Measurements from ENCODE around the gene CISD1. TPM values are rescaled to one million over a fixed set of nuclear protein-coding genes. Genes with fewer than 3 reads are reported as not detected.
A peak's percentile ranks its signal among the peaks of the same experiment; 100 is the strongest.
"Not testable (repeated sequence)": the region's sequence is repeated elsewhere in the genome, so short reads cannot be mapped to it uniquely, and the experiment has no call there.

Gene CISD1
- polyA plus RNA-seq, 4 donors: 69.2 to 167 (median 113) TPM

GRCh38 chr10:58239561-58240169 is 29.3 kb upstream of the CISD1 start:
- Histone ChIP-seq H3K4me1 (ENCODE audit: control insufficient read depth in 3 of 3, insufficient read depth in 2 of 3, low read depth in 1 of 3, low read length in 2 of 3) (no peaks in the 10 kb centered on the region), H3K4me3 (ENCODE audit: low read depth in 1 of 3, low read length in 3 of 3) (no peak overlapping the region), H3K27me3 (ENCODE audit: control insufficient read depth in 3 of 3, insufficient read depth in 3 of 3, low read length in 3 of 3) (no peaks in the 10 kb centered on the region), H3K27ac (ENCODE audit: low read depth in 1 of 3, low read length in 2 of 3) (no peak overlapping the region), H3K9me3 (ENCODE audit: control insufficient read depth in 2 of 2, insufficient read depth in 1 of 2, low read depth in 1 of 2, low read length in 1 of 2) (peaks cover 0 to 18% of the 10 kb centered on the region in 2 donors), H3K36me3 (ENCODE audit: control insufficient read depth in 3 of 3, insufficient read depth in 2 of 3, low read depth in 1 of 3, low read length in 3 of 3) (peaks cover 7 to 14% (median 7%) of the 10 kb centered on the region in 3 donors)
- 77 to 88% (median 85%) methylated on average over 5 of the region's 5 CpGs for WGBS, 3 donors
- no peak for FAIRE-seq
- no peak for DNase-seq

- Histone ChIP-seq H3K4me3 (ENCODE audit: low read depth in 1 of 3, low read length in 3 of 3) (no peak overlapping the region), H3K27ac (ENCODE audit: low read depth in 1 of 3, low read length in 2 of 3) (no peak overlapping the region), H3K9me3 (ENCODE audit: control insufficient read depth in 2 of 2, insufficient read depth in 1 of 2, low read depth in 1 of 2, low read length in 1 of 2) (peaks cover 0 to 21% of the 10 kb centered on the region in 2 donors), H3K27me3 (ENCODE audit: control insufficient read depth in 3 of 3, insufficient read depth in 3 of 3, low read length in 3 of 3) (no peaks in the 10 kb centered on the region), H3K4me1 (ENCODE audit: control insufficient read depth in 3 of 3, insufficient read depth in 2 of 3, low read depth in 1 of 3, low read length in 2 of 3) (no peaks in the 10 kb centered on the region), H3K36me3 (ENCODE audit: control insufficient read depth in 3 of 3, insufficient read depth in 2 of 3, low read depth in 1 of 3, low read length in 3 of 3) (peaks cover 4 to 12% (median 7%) of the 10 kb centered on the region in 3 donors)
- DNase-seq (no peak), FAIRE-seq (no peak)
- whole genome bisulfite sequencing, 3 donors: 83 to 89% (median 84%) methylated on average over 4 of the region's 4 CpGs
Measured at GRCh38 chr10:58240531-58240930, 28.4 kb upstream of the CISD1 start.

- 86 to 94% (median 90%) methylated on average over 3 of the region's 3 CpGs for WGBS, 3 donors
- Histone ChIP-seq H3K27me3 (ENCODE audit: control insufficient read depth in 3 of 3, insufficient read depth in 3 of 3, low read length in 3 of 3) (no peaks in the 10 kb centered on the region), H3K4me3 (ENCODE audit: low read depth in 1 of 3, low read length in 3 of 3) (no peak overlapping the region), H3K36me3 (ENCODE audit: control insufficient read depth in 3 of 3, insufficient read depth in 2 of 3, low read depth in 1 of 3, low read length in 3 of 3) (peaks cover 4 to 9% (median 7%) of the 10 kb centered on the region in 3 donors), H3K27ac (ENCODE audit: low read depth in 1 of 3, low read length in 2 of 3) (no peak overlapping the region), H3K4me1 (ENCODE audit: control insufficient read depth in 3 of 3, insufficient read depth in 2 of 3, low read depth in 1 of 3, low read length in 2 of 3) (no peaks in the 10 kb centered on the region), H3K9me3 (ENCODE audit: control insufficient read depth in 2 of 2, insufficient read depth in 1 of 2, low read depth in 1 of 2, low read length in 1 of 2) (peaks cover 0 to 20% of the 10 kb centered on the region in 2 donors)
- DNase-seq (no peak), FAIRE-seq (no peak)
Measured at GRCh38 chr10:58241346-58241745, 27.6 kb upstream of the CISD1 start.

GRCh38 chr10:58243269-58243668 is 25.7 kb upstream of the CISD1 start:
- Histone ChIP-seq H3K27me3 (ENCODE audit: control insufficient read depth in 3 of 3, insufficient read depth in 3 of 3, low read length in 3 of 3) (no peaks in the 10 kb centered on the region), H3K27ac (ENCODE audit: low read depth in 1 of 3, low read length in 2 of 3) (no peak overlapping the region), H3K4me1 (ENCODE audit: control insufficient read depth in 3 of 3, insufficient read depth in 2 of 3, low read depth in 1 of 3, low read length in 2 of 3) (no peaks in the 10 kb centered on the region), H3K36me3 (ENCODE audit: control insufficient read depth in 3 of 3, insufficient read depth in 2 of 3, low read depth in 1 of 3, low read length in 3 of 3) (peaks cover 0 to 3% (median 2%) of the 10 kb centered on the region in 3 donors), H3K4me3 (ENCODE audit: low read depth in 1 of 3, low read length in 3 of 3) (no peak overlapping the region), H3K9me3 (ENCODE audit: control insufficient read depth in 2 of 2, insufficient read depth in 1 of 2, low read depth in 1 of 2, low read length in 1 of 2) (peaks cover 0 to 20% of the 10 kb centered on the region in 2 donors)
- DNase-seq: no peak
- WGBS, 3 donors: 97 to 98% (median 98%) methylated on average over 17 to 18 of the region's 18 CpGs
- no peak for FAIRE-seq

DNA sequence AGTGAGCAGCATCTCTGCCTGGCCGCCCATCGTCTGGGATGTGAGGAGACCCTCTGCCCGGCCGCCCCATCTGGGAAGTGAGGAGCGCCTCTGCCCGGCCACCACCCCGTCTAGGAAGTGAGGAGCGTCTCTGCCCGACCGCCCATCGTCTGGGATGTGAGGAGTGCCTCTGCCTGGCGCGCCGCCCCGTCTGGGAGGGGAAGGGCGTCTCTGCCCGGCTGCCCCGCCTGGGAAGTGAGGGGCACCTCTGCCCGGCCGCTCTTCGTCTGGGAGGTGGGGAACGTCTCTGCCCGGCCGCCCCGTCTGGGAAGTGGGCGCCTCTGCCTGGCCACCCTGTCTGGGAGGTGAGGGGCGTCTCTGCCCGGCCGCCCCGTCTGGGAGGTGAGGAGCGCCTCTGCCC is 25.2 kb upstream of the CISD1 start:
- H3K9me3 ChIP-seq (ENCODE audit: control insufficient read depth in 2 of 2, insufficient read depth in 1 of 2, low read depth in 1 of 2, low read length in 1 of 2): peaks cover 0 to 20% of the 10 kb centered on the region in 2 donors
- not testable (repeated sequence) for H3K4me3 ChIP-seq (ENCODE audit: low read depth in 1 of 3, low read length in 3 of 3); DNase-seq; H3K4me1 ChIP-seq (ENCODE audit: control insufficient read depth in 3 of 3, insufficient read depth in 2 of 3, low read depth in 1 of 3, low read length in 2 of 3); H3K36me3 ChIP-seq (ENCODE audit: control insufficient read depth in 3 of 3, insufficient read depth in 2 of 3, low read depth in 1 of 3, low read length in 3 of 3); H3K27me3 ChIP-seq (ENCODE audit: control insufficient read depth in 3 of 3, insufficient read depth in 3 of 3, low read length in 3 of 3); FAIRE-seq; H3K27ac ChIP-seq (ENCODE audit: low read depth in 1 of 3, low read length in 2 of 3)
- WGBS, 3 donors: 93 to 95% (median 95%) methylated on average over 20 to 31 of the region's 31 CpGs

GRCh38 chr10:58244242-58244641 is 24.7 kb upstream of the CISD1 start:
- not testable (repeated sequence) for H3K36me3 ChIP-seq (ENCODE audit: control insufficient read depth in 3 of 3, insufficient read depth in 2 of 3, low read depth in 1 of 3, low read length in 3 of 3); H3K27ac ChIP-seq (ENCODE audit: low read depth in 1 of 3, low read length in 2 of 3); FAIRE-seq; H3K27me3 ChIP-seq (ENCODE audit: control insufficient read depth in 3 of 3, insufficient read depth in 3 of 3, low read length in 3 of 3); H3K4me1 ChIP-seq (ENCODE audit: control insufficient read depth in 3 of 3, insufficient read depth in 2 of 3, low read depth in 1 of 3, low read length in 2 of 3); DNase-seq; H3K4me3 ChIP-seq (ENCODE audit: low read depth in 1 of 3, low read length in 3 of 3)
- peaks cover 0 to 20% of the 10 kb centered on the region in 2 donors for H3K9me3 ChIP-seq (ENCODE audit: control insufficient read depth in 2 of 2, insufficient read depth in 1 of 2, low read depth in 1 of 2, low read length in 1 of 2)
- WGBS, 3 donors: 94 to 98% (median 97%) methylated on average over 20 to 25 of the region's 28 CpGs

- peaks cover 0 to 20% of the 10 kb centered on the region in 2 donors for H3K9me3 ChIP-seq (ENCODE audit: control insufficient read depth in 2 of 2, insufficient read depth in 1 of 2, low read depth in 1 of 2, low read length in 1 of 2)
- DNase-seq; H3K27me3 ChIP-seq (ENCODE audit: control insufficient read depth in 3 of 3, insufficient read depth in 3 of 3, low read length in 3 of 3); H3K27ac ChIP-seq (ENCODE audit: low read depth in 1 of 3, low read length in 2 of 3); H3K4me3 ChIP-seq (ENCODE audit: low read depth in 1 of 3, low read length in 3 of 3); H3K4me1 ChIP-seq (ENCODE audit: control insufficient read depth in 3 of 3, insufficient read depth in 2 of 3, low read depth in 1 of 3, low read length in 2 of 3); H3K36me3 ChIP-seq (ENCODE audit: control insufficient read depth in 3 of 3, insufficient read depth in 2 of 3, low read depth in 1 of 3, low read length in 3 of 3): not testable (repeated sequence)
- WGBS, 3 donors: 44 to 84% (median 64%) methylated on average over 3 of the region's 3 CpGs
- FAIRE-seq: peak; percentile 19
Measured at GRCh38 chr10:58244666-58245065, 24.3 kb upstream of the CISD1 start.

DNA sequence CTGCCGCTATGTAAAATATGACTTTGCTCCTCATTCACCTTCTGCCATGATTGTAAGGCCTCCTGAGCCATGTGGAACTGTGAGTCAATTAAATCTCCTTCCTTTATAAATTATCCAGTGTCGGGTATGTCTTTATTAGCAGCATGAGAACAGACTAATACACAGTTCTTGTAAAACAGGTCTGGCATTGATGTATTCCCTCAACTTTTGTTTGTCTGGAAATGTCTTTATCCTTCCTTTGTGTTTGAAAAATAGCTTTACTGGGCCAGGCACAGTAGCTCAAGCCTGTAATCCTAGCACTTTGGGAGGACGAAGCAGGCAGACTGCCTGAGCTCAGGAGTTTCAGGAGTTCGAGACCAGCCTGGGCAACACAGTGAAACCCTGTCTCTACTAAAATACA is 15.8 kb upstream of the CISD1 start:
- H3K27ac ChIP-seq (ENCODE audit: low read depth in 1 of 3, low read length in 2 of 3): no peak overlapping the region
- H3K4me1 ChIP-seq (ENCODE audit: control insufficient read depth in 3 of 3, insufficient read depth in 2 of 3, low read depth in 1 of 3, low read length in 2 of 3): no peaks in the 10 kb centered on the region
- H3K9me3 ChIP-seq (ENCODE audit: control insufficient read depth in 2 of 2, insufficient read depth in 1 of 2, low read depth in 1 of 2, low read length in 1 of 2): peaks cover 0 to 40% of the 10 kb centered on the region in 2 donors
- no peaks in the 10 kb centered on the region for H3K27me3 ChIP-seq (ENCODE audit: control insufficient read depth in 3 of 3, insufficient read depth in 3 of 3, low read length in 3 of 3)
- no peak for FAIRE-seq
- DNase-seq: no peak
- 82 to 96% (median 93%) methylated on average over 4 of the region's 4 CpGs for WGBS, 3 donors
- H3K4me3 ChIP-seq (ENCODE audit: low read depth in 1 of 3, low read length in 3 of 3): no peak overlapping the region
- H3K36me3 ChIP-seq (ENCODE audit: control insufficient read depth in 3 of 3, insufficient read depth in 2 of 3, low read depth in 1 of 3, low read length in 3 of 3): peaks cover 0 to 25% (median 2%) of the 10 kb centered on the region in 3 donors

GRCh38 chr10:58254644-58255043 is 14.3 kb upstream of the CISD1 start:
- WGBS, 3 donors: 44 to 96% (median 96%) methylated on average over 1 of the region's 1 CpG
- no peak for FAIRE-seq
- peaks cover 0 to 43% of the 10 kb centered on the region in 2 donors for H3K9me3 ChIP-seq (ENCODE audit: control insufficient read depth in 2 of 2, insufficient read depth in 1 of 2, low read depth in 1 of 2, low read length in 1 of 2)

More at GRCh38 chr10:58254644-58255043, 14.3 kb upstream of the CISD1 start:
- H3K36me3 ChIP-seq (ENCODE audit: control insufficient read depth in 3 of 3, insufficient read depth in 2 of 3, low read depth in 1 of 3, low read length in 3 of 3): peaks cover 0 to 28% (median 2%) of the 10 kb centered on the region in 3 donors
- no peak overlapping the region for H3K4me3 ChIP-seq (ENCODE audit: low read depth in 1 of 3, low read length in 3 of 3)
- DNase-seq: no peak
- no peaks in the 10 kb centered on the region for H3K4me1 ChIP-seq (ENCODE audit: control insufficient read depth in 3 of 3, insufficient read depth in 2 of 3, low read depth in 1 of 3, low read length in 2 of 3)
- H3K27ac ChIP-seq (ENCODE audit: low read depth in 1 of 3, low read length in 2 of 3): no peak overlapping the region
- H3K27me3 ChIP-seq (ENCODE audit: control insufficient read depth in 3 of 3, insufficient read depth in 3 of 3, low read length in 3 of 3): no peaks in the 10 kb centered on the region
